ENCODE results near the gene BEST3. TPM values are rescaled to one million over a fixed set of nuclear protein-coding genes. Genes with fewer than 3 reads are reported as not detected.

The BEST3 gene
- total RNA-seq, 6 experiments from 2014 or later, result not detected

- 71% methylated on average over 7 of the region's 8 CpGs for WGBS (ENCODE audit: insufficient coverage, low coverage, low lambda C conversion rate, missing lambda C conversion rate)
- TF ChIP-seq POLR2A (IDR thresholded peaks at IDR 0.05), result no peak
- TF ChIP-seq CTCF (IDR thresholded peaks at IDR 0.05), result no peak
- Histone ChIP-seq H3K4me3 (no peak overlapping the region), H3K4me1 (no peaks in the 10 kb centered on the region), H3K27ac (no peak overlapping the region), H3K9me3 (no peaks in the 10 kb centered on the region), H3K36me3 (no peaks in the 10 kb centered on the region), H3K27me3 (no peaks in the 10 kb centered on the region)
- intact Hi-C loops (cut with DNase I), result no loop called here
- DNase-seq (no peak), ATAC-seq (no peak)
Measured at GRCh38 chr12:69653703-69654102, 45.4 kb downstream of the BEST3 start.

GRCh38 chr12:69651922-69652321 is 47.2 kb downstream of the BEST3 start:
- Histone ChIP-seq H3K27ac (no peak overlapping the region), H3K9me3 (no peaks in the 10 kb centered on the region), H3K36me3 (no peaks in the 10 kb centered on the region), H3K4me3 (no peak overlapping the region), H3K4me1 (no peaks in the 10 kb centered on the region), H3K27me3 (no peaks in the 10 kb centered on the region)
- intact Hi-C loops (cut with DNase I), result no loop called here
- DNase-seq (no peak), ATAC-seq (no peak)
- 83% methylated on average over 3 of the region's 3 CpGs for WGBS (ENCODE audit: insufficient coverage, low coverage, low lambda C conversion rate, missing lambda C conversion rate)
- TF ChIP-seq POLR2A (IDR thresholded peaks at IDR 0.05) (no peak), CTCF (IDR thresholded peaks at IDR 0.05) (no peak)

- intact Hi-C loops (cut with DNase I), result no loop called here
Measured at GRCh38 chr12:69649529-69649928, 49.6 kb downstream of the BEST3 start.

GRCh38 chr12:69648476-69648875 is 50.6 kb downstream of the BEST3 start:
- no peaks in the 10 kb centered on the region for H3K4me1 ChIP-seq
- H3K27me3 ChIP-seq, result no peaks in the 10 kb centered on the region
- no peaks in the 10 kb centered on the region for H3K36me3 ChIP-seq
- H3K4me3 ChIP-seq, result no peak overlapping the region
- intact Hi-C loops (cut with DNase I), result no loop called here
- H3K9me3 ChIP-seq, result no peaks in the 10 kb centered on the region
- WGBS (ENCODE audit: insufficient coverage, low coverage, low lambda C conversion rate, missing lambda C conversion rate), result 63% methylated on average over 2 of the region's 3 CpGs
- DNase-seq (no peak), ATAC-seq (no peak)
- TF ChIP-seq POLR2A (IDR thresholded peaks at IDR 0.05) (no peak), CTCF (IDR thresholded peaks at IDR 0.05) (no peak)
- no peak overlapping the region for H3K27ac ChIP-seq

More at GRCh38 chr12:69649529-69649928, 49.6 kb downstream of the BEST3 start:
- no peak overlapping the region for H3K4me3 ChIP-seq
- H3K9me3 ChIP-seq, result no peaks in the 10 kb centered on the region
- H3K27ac ChIP-seq, result no peak overlapping the region
- no peaks in the 10 kb centered on the region for H3K36me3 ChIP-seq
- no peaks in the 10 kb centered on the region for H3K27me3 ChIP-seq
- ATAC-seq (no peak), DNase-seq (no peak)
- 48% methylated on average over 4 of the region's 4 CpGs for WGBS (ENCODE audit: insufficient coverage, low coverage, low lambda C conversion rate, missing lambda C conversion rate)
- H3K4me1 ChIP-seq, result no peaks in the 10 kb centered on the region
- TF ChIP-seq POLR2A (IDR thresholded peaks at IDR 0.05) (no peak), CTCF (IDR thresholded peaks at IDR 0.05) (no peak)

- TF ChIP-seq POLR2A (IDR thresholded peaks at IDR 0.05) (no peak), CTCF (IDR thresholded peaks at IDR 0.05) (no peak)
- H3K9me3 ChIP-seq, result no peaks in the 10 kb centered on the region
- H3K27me3 ChIP-seq, result no peaks in the 10 kb centered on the region
- intact Hi-C loops (cut with DNase I), result no loop called here
- H3K4me3 ChIP-seq, result no peak overlapping the region
- WGBS (ENCODE audit: insufficient coverage, low coverage, low lambda C conversion rate, missing lambda C conversion rate), result 31% methylated on average over 4 of the region's 4 CpGs
- DNase-seq, result no peak
- H3K27ac ChIP-seq, result no peak overlapping the region
- no peaks in the 10 kb centered on the region for H3K4me1 ChIP-seq
- ATAC-seq, result no peak
- H3K36me3 ChIP-seq, result no peaks in the 10 kb centered on the region
Measured at GRCh38 chr12:69647178-69647577, 51.9 kb downstream of the BEST3 start.
